IPS-18a (cell line): ENCODE data around the gene PPP1R26.

Source experiments
- H3K27ac ChIP-seq: one replicate; pipeline ENCODE4 v1.5.1; 2013; ENCODE audit warnings: low read length
- H3K27me3 ChIP-seq: one replicate; pipeline ENCODE4 v1.6.1; 2013; ENCODE audit warnings: mild to moderate bottlenecking, low read length; ENCODE audit not compliant: control insufficient read depth, insufficient read depth
- H3K36me3 ChIP-seq: one replicate; pipeline ENCODE4 v1.6.1; 2013; ENCODE audit warnings: low read depth, low read length; ENCODE audit not compliant: control insufficient read depth
- H3K4me1 ChIP-seq: one replicate; pipeline ENCODE4 v1.6.1; 2013; ENCODE audit warnings: low read depth, low read length; ENCODE audit not compliant: control insufficient read depth
- H3K4me3 ChIP-seq: one replicate; pipeline ENCODE4 v1.5.1; 2013; ENCODE audit warnings: low read length
- H3K9ac ChIP-seq: one replicate; pipeline ENCODE4 v1.6.1; 2013; ENCODE audit warnings: mild to moderate bottlenecking, low read length, moderate library complexity
- H3K9me3 ChIP-seq: one replicate; pipeline ENCODE4 v1.6.1; 2013; ENCODE audit warnings: low read depth, low read length; ENCODE audit not compliant: control insufficient read depth

PPP1R26 gene

DNA sequence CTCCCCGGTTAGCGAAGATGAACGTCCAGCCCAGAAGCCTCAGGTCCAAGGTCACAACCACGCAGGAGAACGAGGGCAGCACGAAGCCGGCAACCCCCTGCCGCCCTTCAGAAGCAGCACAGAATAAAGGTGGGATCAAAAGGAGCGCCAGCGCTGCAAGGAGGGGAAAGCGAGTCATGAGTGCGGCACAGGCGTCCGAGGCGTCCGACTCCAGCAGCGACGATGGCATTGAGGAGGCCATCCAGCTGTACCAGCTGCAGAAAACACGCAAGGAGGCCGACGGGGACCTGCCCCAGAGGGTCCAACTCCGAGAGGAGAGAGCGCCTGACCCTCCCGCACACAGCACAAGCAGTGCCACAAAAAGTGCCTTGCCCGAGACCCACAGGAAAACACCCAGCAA is 5.8 kb downstream of the PPP1R26 start:
- Histone ChIP-seq H3K9ac (no peak overlapping the region), H3K9me3 (no peaks in the 10 kb centered on the region), H3K36me3 (peaks cover 49% of the 10 kb centered on the region), H3K4me1 (no peaks in the 10 kb centered on the region), H3K4me3 (no peak overlapping the region), H3K27ac (no peak overlapping the region), H3K27me3 (no peaks in the 10 kb centered on the region)

DNA sequence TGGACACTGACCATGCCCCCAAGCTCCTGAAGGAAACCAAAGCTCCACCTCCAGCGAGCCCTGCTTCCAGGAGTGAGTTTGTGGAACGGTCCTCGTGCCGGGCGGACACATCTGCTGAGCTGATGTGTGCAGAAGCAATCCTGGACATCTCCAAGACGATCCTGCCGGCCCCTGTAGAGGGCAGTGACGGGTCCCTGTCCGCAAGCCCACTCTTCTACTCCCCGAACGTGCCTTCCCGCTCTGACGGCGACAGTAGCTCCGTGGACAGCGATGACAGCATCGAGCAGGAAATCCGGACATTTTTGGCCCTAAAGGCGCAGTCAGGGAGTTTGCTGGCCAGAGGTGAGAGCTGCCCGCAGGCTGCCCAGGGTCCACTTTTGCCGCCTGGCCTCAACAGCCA is 6.2 kb downstream of the PPP1R26 start:
- no peak overlapping the region for H3K4me3 ChIP-seq
- peaks cover 49% of the 10 kb centered on the region for H3K36me3 ChIP-seq

DNA sequence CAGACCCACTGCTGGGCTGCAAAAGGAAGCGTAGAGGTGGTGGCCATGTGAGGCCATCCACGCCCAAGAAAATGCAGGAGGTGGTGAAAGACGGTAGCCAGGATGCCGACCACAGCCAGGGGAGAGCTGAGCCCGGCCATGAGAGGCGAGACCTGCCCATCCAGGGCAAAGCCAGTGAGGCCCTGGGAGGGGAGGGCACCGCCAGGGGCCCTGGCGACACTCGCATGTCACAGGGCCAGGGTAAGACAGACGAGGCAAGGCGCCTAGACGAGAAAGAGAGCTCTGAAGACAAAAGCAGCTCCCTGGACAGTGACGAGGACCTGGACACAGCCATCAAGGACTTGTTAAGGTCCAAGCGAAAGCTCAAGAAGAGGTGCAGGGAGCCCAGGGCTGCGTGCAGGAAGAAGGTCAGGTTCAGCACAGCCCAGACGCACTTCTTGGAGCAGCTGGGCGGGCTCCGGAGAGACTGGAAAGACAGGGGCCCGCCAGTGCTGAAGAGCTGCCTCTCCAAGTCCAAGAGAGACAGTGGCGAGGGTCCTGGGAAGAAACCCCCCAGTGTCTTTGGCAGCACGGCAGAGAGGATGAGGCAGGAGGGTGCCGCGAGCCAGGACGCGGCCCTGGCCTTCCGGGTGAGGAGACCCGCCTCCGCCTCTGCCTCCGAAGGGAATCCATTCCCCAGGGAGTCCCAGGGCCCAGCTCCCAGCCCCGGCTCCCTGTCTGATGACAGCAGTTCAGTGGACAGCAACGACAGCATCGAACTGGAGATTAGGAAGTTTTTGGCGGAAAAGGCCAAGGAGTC is 6.9 kb downstream of the PPP1R26 start:
- H3K4me3 ChIP-seq, result no peak overlapping the region
- no peak overlapping the region for H3K27ac ChIP-seq
- no peak overlapping the region for H3K9ac ChIP-seq
- no peaks in the 10 kb centered on the region for H3K9me3 ChIP-seq
- H3K4me1 ChIP-seq, result no peaks in the 10 kb centered on the region
- peaks cover 49% of the 10 kb centered on the region for H3K36me3 ChIP-seq
- no peaks in the 10 kb centered on the region for H3K27me3 ChIP-seq

More for the DNA sequence above, 6.2 kb downstream of the PPP1R26 start:
- H3K27ac ChIP-seq, result no peak overlapping the region
- no peaks in the 10 kb centered on the region for H3K27me3 ChIP-seq
- no peaks in the 10 kb centered on the region for H3K9me3 ChIP-seq
- H3K9ac ChIP-seq, result no peak overlapping the region
- no peaks in the 10 kb centered on the region for H3K4me1 ChIP-seq

DNA sequence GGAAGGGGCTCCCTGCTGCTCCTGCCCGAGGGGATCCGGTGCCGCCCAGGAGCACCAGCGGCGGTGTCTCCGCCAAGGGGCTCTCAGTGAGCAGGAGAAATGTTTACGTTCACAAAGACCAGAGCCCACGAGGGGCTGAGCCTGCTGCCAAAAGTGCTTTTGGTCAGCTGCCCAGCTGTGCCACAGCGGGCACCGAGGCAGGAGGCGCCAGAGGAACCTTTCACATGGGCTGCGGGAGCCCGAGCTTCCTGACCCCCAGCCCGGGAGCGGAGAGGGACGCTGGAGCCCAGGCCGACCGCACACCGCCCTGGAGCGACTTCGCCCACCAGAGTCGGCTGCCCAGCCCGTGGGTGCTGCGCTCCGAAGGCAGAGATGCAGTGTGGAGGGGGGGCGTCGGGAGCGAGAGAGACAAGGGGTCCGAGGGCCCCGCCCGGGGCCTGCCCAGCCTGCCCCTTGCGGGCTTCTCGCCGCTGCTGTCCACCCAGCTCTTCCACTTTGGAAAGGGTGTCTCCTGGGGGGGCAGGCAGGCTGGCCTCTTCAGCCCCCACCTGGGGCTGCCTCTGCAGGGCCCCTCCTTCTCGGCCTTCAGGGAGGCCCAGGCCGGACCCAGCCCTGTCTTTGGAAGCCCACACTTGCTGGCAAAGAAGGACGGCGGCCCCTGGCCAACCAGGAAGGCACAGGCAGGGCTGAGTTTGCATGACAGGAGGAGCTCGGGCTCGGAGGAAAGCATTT is 7.9 kb downstream of the PPP1R26 start:
- Histone ChIP-seq H3K9me3 (no peaks in the 10 kb centered on the region), H3K27ac (no peak overlapping the region), H3K9ac (no peak overlapping the region), H3K27me3 (no peaks in the 10 kb centered on the region), H3K36me3 (peaks cover 49% of the 10 kb centered on the region), H3K4me1 (no peaks in the 10 kb centered on the region), H3K4me3 (no peak overlapping the region)

DNA sequence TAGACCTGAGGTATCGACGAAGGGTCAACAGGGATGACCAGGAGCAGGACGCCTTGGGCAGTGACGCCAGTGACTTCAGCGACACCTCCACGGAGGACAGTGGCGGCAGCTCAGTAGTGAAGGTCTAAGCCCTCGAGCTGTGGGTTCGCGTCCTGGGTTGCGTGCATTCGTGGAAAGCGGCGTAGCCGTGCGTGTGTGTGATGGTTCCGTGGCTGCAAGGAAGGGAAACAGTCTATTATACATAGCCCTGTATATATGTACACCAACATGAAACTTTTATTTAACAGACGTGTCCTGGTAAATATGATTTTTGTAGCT is 8.4 kb downstream of the PPP1R26 start:
- no peak overlapping the region for H3K4me3 ChIP-seq
- H3K4me1 ChIP-seq, result no peaks in the 10 kb centered on the region
- H3K9ac ChIP-seq, result no peak overlapping the region
- no peak overlapping the region for H3K27ac ChIP-seq
- H3K27me3 ChIP-seq, result no peaks in the 10 kb centered on the region
- H3K9me3 ChIP-seq, result no peaks in the 10 kb centered on the region
- H3K36me3 ChIP-seq, result peaks cover 49% of the 10 kb centered on the region

DNA sequence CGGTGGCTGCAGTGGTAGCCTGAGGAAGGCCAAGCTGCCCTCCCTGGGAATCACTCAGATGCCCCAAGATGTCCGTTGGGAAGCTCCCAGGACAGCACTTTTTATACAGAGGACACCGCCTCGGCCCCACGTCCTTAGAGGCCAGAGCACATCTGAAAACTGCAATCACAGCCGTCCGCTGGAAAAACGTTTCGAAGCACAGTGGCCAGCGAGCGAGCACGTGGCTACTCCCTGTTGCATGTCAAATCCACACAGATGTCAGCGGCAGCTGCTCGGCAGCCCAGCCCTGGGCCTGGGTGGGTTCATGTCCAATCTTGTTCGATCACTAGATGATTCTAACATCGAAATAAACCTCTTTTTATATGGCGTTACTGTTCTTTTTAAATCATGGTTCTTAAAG is 8.9 kb downstream of the PPP1R26 start:
- H3K36me3 ChIP-seq, result peaks cover 44% of the 10 kb centered on the region
- no peaks in the 10 kb centered on the region for H3K27me3 ChIP-seq
- H3K9me3 ChIP-seq, result no peaks in the 10 kb centered on the region
- H3K4me3 ChIP-seq, result no peak overlapping the region
- H3K9ac ChIP-seq, result no peak overlapping the region
- no peak overlapping the region for H3K27ac ChIP-seq
- no peaks in the 10 kb centered on the region for H3K4me1 ChIP-seq

DNA sequence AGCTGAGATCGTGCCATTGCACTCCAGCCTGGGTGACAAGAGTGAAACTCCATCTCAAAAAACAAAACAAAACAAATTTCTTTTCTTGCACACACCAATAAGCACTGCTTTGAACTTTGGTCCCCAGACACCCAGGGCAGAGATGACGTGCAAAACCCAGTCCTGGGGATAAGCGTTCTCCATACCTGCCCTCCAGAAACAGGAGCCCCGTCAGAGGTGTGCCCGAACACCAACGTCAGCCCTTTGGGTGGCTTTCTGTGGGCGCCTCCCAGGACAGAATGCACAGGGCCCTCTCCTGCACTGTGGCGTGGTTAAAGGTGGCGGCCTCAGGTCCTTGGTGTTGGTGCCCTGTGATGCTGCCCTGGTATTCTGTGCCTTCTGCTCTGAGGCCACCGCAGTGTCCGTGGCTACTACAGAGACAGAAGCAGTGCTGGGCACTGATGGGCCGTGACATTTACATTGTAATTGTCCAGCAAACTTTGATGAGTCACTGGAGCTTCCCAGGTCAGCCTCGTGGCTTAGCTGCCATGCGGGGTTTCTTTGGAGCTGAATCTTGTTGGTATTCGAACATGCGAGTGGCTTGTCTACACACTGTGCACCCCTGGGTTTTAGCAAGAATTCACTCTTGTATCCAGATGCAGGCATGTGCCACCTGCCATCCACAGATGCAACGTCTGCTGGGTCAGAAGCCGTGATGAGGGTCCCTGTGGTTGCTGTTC is 9.8 kb downstream of the PPP1R26 start:
- Histone ChIP-seq H3K4me3 (no peak overlapping the region), H3K27me3 (no peaks in the 10 kb centered on the region), H3K27ac (no peak overlapping the region), H3K9me3 (no peaks in the 10 kb centered on the region), H3K36me3 (peaks cover 36% of the 10 kb centered on the region), H3K4me1 (no peaks in the 10 kb centered on the region), H3K9ac (no peak overlapping the region)

DNA sequence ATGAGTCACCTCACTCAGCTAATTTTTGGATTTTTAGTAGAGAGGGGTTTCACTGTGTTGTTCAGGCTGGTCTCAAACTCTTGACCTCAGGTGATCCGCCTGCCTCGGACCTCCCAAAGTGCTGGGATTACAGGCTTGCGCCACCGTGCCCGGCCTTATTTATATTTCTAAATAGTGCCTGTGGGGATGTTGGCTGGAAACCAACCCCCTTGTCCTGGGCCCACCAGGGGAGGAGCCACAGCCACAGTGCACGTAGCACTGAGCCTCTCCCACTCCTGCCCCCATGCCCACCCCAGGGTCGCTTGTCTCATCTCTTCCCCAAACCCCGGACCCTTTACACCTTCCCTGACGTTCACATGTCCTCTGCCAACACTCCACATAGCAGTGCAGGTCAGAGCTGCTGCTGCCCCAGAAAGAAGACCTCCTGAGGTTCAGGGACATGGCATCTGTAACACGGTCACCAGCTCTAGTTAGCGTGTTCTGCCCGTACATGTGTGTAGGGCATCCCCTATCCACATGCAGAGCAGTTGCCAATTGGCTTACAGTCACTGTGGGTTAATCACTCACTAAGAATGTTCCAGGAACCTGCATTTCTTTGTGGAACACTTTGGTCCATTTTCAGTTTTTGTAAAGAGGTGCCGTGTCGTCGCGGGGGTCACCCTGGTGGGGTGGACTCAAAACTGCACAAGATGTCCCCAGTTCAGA is 10.7 kb downstream of the PPP1R26 start:
- Histone ChIP-seq H3K27ac (no peak overlapping the region), H3K36me3 (peaks cover 26% of the 10 kb centered on the region), H3K9ac (no peak overlapping the region), H3K4me1 (no peaks in the 10 kb centered on the region), H3K27me3 (no peaks in the 10 kb centered on the region), H3K4me3 (no peak overlapping the region), H3K9me3 (no peaks in the 10 kb centered on the region)

DNA sequence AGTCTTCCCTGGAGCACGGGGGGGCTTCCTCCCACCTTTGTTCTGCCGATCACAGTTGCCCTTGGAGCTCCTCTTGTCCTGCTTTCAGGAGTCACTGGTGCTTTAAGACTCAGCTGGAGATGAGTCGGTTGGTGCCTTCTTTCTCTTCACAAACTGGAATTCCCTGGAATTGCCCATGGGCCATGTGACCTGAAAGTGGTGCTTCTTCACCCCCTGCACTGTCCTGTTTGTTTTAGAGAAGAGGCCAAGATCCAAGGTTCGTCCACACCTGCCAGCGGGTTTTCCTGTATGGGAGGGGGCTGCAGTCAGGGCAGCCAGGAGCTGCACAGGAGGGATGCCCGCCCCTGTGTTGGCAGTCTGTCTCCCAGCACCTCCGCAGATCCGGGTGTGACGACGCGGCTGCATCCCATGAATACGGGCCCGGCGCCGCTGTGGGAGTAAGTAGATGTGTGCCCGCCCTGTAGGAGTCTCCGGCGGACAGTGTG is 11.4 kb downstream of the PPP1R26 start:
- no peak overlapping the region for H3K9ac ChIP-seq
- peaks cover 19% of the 10 kb centered on the region for H3K36me3 ChIP-seq
- H3K27me3 ChIP-seq, result no peaks in the 10 kb centered on the region
- H3K27ac ChIP-seq, result no peak overlapping the region
- no peak overlapping the region for H3K4me3 ChIP-seq
- no peaks in the 10 kb centered on the region for H3K9me3 ChIP-seq
- H3K4me1 ChIP-seq, result no peaks in the 10 kb centered on the region

DNA sequence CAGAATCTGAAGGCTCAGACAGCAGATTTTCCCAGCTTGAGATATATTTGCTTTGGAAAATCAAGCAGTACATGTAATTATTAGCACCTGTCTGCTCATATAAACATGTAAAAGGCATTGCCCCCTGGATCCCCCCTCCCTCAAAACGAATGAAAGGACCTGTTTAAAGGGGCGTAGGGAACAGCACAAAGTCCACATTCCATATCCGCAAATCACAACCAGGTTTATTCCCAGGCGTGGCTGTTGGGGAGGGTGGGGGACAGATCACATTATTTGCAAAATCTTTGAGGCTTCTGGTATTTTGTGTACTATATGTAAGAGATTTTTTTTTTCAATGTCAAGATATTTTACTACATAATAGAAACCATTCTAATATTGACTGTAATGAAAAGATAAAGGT is 12.2 kb downstream of the PPP1R26 start:
- Histone ChIP-seq H3K36me3 (peaks cover 11% of the 10 kb centered on the region), H3K27me3 (no peaks in the 10 kb centered on the region), H3K4me1 (no peaks in the 10 kb centered on the region), H3K9ac (no peak overlapping the region), H3K27ac (no peak overlapping the region), H3K4me3 (no peak overlapping the region), H3K9me3 (no peaks in the 10 kb centered on the region)
